HCT116 (cell line): Measurements from ENCODE around the gene PSMC5. TPM values are rescaled to one million over a fixed set of nuclear protein-coding genes. Genes with fewer than 3 reads are reported as not detected.
A peak's percentile ranks its signal among the peaks of the same experiment; 100 is the strongest.

Experiments used
- ATAC-seq: fragments of 200-7000 bp; cut with Tn5 transposase; 2 replicates; pipeline ENCODE4 v1.9.1; 2020; ENCODE audit warnings: mild to moderate bottlenecking, moderate library complexity
- BruUV-seq: library from RNA; stranded (reverse); fragments of 400-500 nt; replicated peaks from 2 replicates; lab custom pipeline; 2021; lab: Mats Ljungman, UMichigan
- CTCF ChIA-PET: fragments of 300-600 bp; sonication (Branson Sonifier 250); formaldehyde crosslinking; loops from one replicate; lab custom pipeline; 2021; ENCODE audit warnings: antibody characterized with exemption; lab: Charles Lee
- POLR2A ChIA-PET: fragments of 300-600, 350-600 bp; sonication (Branson Sonifier 250); formaldehyde crosslinking; loops from one replicate; lab custom pipeline; 2021; ENCODE audit warnings: antibody characterized with exemption; lab: Charles Lee
- RAD21 ChIA-PET, 2 experiments: fragments of 300-600 bp; sonication (Branson Sonifier 250); formaldehyde crosslinking; loops; one replicate each; lab custom pipeline; 2023; ENCODE audit warnings: low total read pairs in 2 of 2; ENCODE audit not compliant: uncharacterized antibody in 2 of 2, unreplicated experiment in 2 of 2, low non-redundant PET in 1 of 2; lab: Charles Lee
- DNase-seq: peaks from one replicate; pipeline ENCODE4 v3.0.0-alpha.2; 2010; ENCODE audit warnings: low read depth, low spot score
- H2AFZ ChIP-seq: fragments of 200-600 bp; shearing (Covaris generic), sonication (generic); 2 replicates; pipeline ENCODE4 v1.6.1; 2017; ENCODE audit warnings: low read depth, mixed run types, mixed read lengths, antibody characterized with exemption, low read length; ENCODE audit not compliant: poor library complexity, severe bottlenecking
- H3K27ac ChIP-seq: 2 replicates; pipeline ENCODE4 v1.5.1; 2012; ENCODE audit warnings: low read depth, low read length
- H3K27me3 ChIP-seq: fragments of 200-600 bp; sonication (generic); 2 replicates; pipeline ENCODE4 v1.6.1; 2016; ENCODE audit warnings: mixed run types, low read length, mixed read lengths; ENCODE audit not compliant: insufficient read depth
- H3K36me3 ChIP-seq, 2 experiments: fragments of 200-500 bp in 1 of 2; fragments of 200-600 bp in 1 of 2; sonication (Bioruptor generic) in 1 of 2; sonication (generic) in 1 of 2; 2 replicates each; pipeline versions ENCODE4 v1.5.1 to v1.6.1; 2014 to 2016; ENCODE audit warnings: low read length in 2 of 2, inconsistent platforms in 1 of 2, mixed read lengths in 1 of 2, mixed run types in 1 of 2; ENCODE audit not compliant: insufficient read depth in 2 of 2, control insufficient read depth in 1 of 2
- H3K4me1 ChIP-seq, 2 experiments: fragments of 200-600 bp in 1 of 2; sonication (generic) in 1 of 2; 2 replicates each; pipeline versions ENCODE4 v1.5.1 to v1.6.1; 2012 to 2017; ENCODE audit warnings: low read length in 2 of 2, inconsistent platforms in 1 of 2, mild to moderate bottlenecking in 1 of 2, mixed read lengths in 1 of 2, mixed run types in 1 of 2, moderate library complexity in 1 of 2; ENCODE audit not compliant: insufficient read depth in 2 of 2, control insufficient read depth in 1 of 2
- H3K4me2 ChIP-seq: fragments of 200-600 bp; sonication (generic); 2 replicates; pipeline ENCODE4 v1.6.1; 2017; ENCODE audit warnings: mixed run types, low read length, mixed read lengths
- H3K4me3 ChIP-seq, 2 experiments: fragments of 200-600 bp in 1 of 2; sonication (generic) in 1 of 2; replicated peaks in 1 of 2; 2 replicates each; pipeline ENCODE4 v1.5.1; 2011 to 2016; ENCODE audit warnings: low read length in 2 of 2, control low read depth in 1 of 2, low read depth in 1 of 2, mild to moderate bottlenecking in 1 of 2, mixed read lengths in 1 of 2, mixed run types in 1 of 2
- H3K79me2 ChIP-seq: fragments of 200-600 bp; sonication (generic); 2 replicates; pipeline ENCODE4 v1.6.1; 2017; ENCODE audit warnings: mild to moderate bottlenecking, mixed run types, low read length, moderate library complexity, mixed read lengths; ENCODE audit not compliant: insufficient read depth
- H3K9ac ChIP-seq: fragments of 200-600 bp; sonication (generic); 2 replicates; pipeline ENCODE4 v1.6.1; 2016; ENCODE audit warnings: low read length, mixed read lengths
- H3K9me2 ChIP-seq: fragments of 200-600 bp; sonication (generic), shearing (Covaris generic); 2 replicates; pipeline ENCODE4 v1.6.1; 2017; ENCODE audit warnings: mixed run types, mild to moderate bottlenecking, moderate library complexity; ENCODE audit not compliant: insufficient read depth
- H3K9me3 ChIP-seq, 2 experiments: fragments of 200-500 bp in 1 of 2; fragments of 200-600 bp in 1 of 2; sonication (Bioruptor generic) in 1 of 2; sonication (generic) in 1 of 2; 2 replicates each; pipeline ENCODE4 v1.6.1; 2014 to 2017; ENCODE audit warnings: low read length in 2 of 2, mixed read lengths in 2 of 2, inconsistent platforms in 1 of 2, low read depth in 1 of 2, mild to moderate bottlenecking in 1 of 2, mixed run types in 1 of 2, moderate library complexity in 1 of 2; ENCODE audit not compliant: control insufficient read depth in 1 of 2, insufficient read depth in 1 of 2
- H4K20me1 ChIP-seq: fragments of 200-600 bp; sonication (generic), shearing (Covaris generic); 2 replicates; pipeline ENCODE4 v1.6.1; 2017; ENCODE audit warnings: mixed run types, mild to moderate bottlenecking, moderate library complexity; ENCODE audit not compliant: insufficient read depth
- CBX3 ChIP-seq: IDR thresholded peaks from 2 replicates; pipeline ENCODE4 v1.6.1; 2012; ENCODE audit warnings: low read depth
- ELF1 ChIP-seq: IDR thresholded peaks from 2 replicates; pipeline ENCODE4 v1.6.1; 2012; ENCODE audit warnings: low read depth, borderline replicate concordance
- EZH2phosphoT487 ChIP-seq: fragments of 200-600 bp; IDR thresholded peaks from 2 replicates; pipeline ENCODE4 v1.6.1; 2018; ENCODE audit warnings: antibody characterized with exemption, borderline replicate concordance
- JUND ChIP-seq: IDR thresholded peaks from 2 replicates; pipeline ENCODE4 v1.6.1; 2012
- POLR2AphosphoS5 ChIP-seq: IDR thresholded peaks from 2 replicates; pipeline ENCODE4 v1.6.1; 2011; ENCODE audit warnings: mild to moderate bottlenecking, low read depth, low read length, moderate library complexity
- SIN3A ChIP-seq: IDR thresholded peaks from 2 replicates; pipeline ENCODE4 v1.6.1; 2012; ENCODE audit warnings: low read depth
- SP1 ChIP-seq: IDR thresholded peaks from 2 replicates; pipeline ENCODE4 v1.6.1; 2012; ENCODE audit warnings: low read depth
- TCF7L2 ChIP-seq: IDR thresholded peaks from 2 replicates; pipeline ENCODE4 v1.7.0; 2011; ENCODE audit warnings: borderline replicate concordance, inconsistent platforms; ENCODE audit not compliant: insufficient read depth, insufficient read length; ENCODE audit errors: extremely low read depth
- YY1 ChIP-seq: IDR thresholded peaks from 2 replicates; pipeline ENCODE4 v1.6.1; 2011; ENCODE audit warnings: low read length, low read depth, moderate library complexity, mild to moderate bottlenecking; ENCODE audit not compliant: insufficient replicate concordance; ENCODE audit errors: extremely low read depth
- ZFX ChIP-seq: fragments of 450-650 bp; IDR thresholded peaks from 2 replicates; pipeline ENCODE4 v1.6.1; 2017
- intact Hi-C: fragments of 100-400 bp; cut with micrococcal nuclease; formaldehyde crosslinking; loops from 2 replicates; pipeline ENCODE4 v1.10.0; 2022
- total RNA-seq: library from RNA; stranded (reverse); gene quantifications from one replicate; pipeline ENCODE4 v1.2.1, GENCODE V29; 2021; ENCODE audit not compliant: unreplicated experiment

The PSMC5 gene
- total RNA-seq, 1 experiment from 2014 or later: 193 TPM

GRCh38 chr17:63821804-63822203 lies 5.4 kb upstream of the PSMC5 start:
- H3K27me3 ChIP-seq: no peaks in the 10 kb centered on the region
- ATAC-seq (no peak), DNase-seq (no peak)
- peaks cover 82% of the 10 kb centered on the region for H3K79me2 ChIP-seq
- peaks cover 82 to 85% of the 10 kb centered on the region in 2 experiments for H3K36me3 ChIP-seq
- H3K27ac ChIP-seq: no peak overlapping the region
- H3K9me2 ChIP-seq: no peaks in the 10 kb centered on the region
- no peak for TF ChIP-seq EZH2phosphoT487
- 0 out of 2 replicates have a peak, but pooled peaks have one; percentile 23 for TF ChIP-seq SIN3A
- intact Hi-C loops: no loop called here
- BruUV-seq: no TSS peak
- H3K4me1 ChIP-seq: peaks cover 4 to 8% of the 10 kb centered on the region in 2 experiments; a peak in 2 of 4 replicates
- H2AFZ ChIP-seq: no peak overlapping the region
- ChIA-PET RAD21 (no interaction called here), POLR2A (no interaction called here), CTCF (no interaction called here)
- H3K9ac ChIP-seq: no peak overlapping the region
- H4K20me1 ChIP-seq: peaks cover 8% of the 10 kb centered on the region; the same call in 1 of the 2 replicates
- no peak overlapping the region for H3K4me3 ChIP-seq
- no peaks in the 10 kb centered on the region for H3K9me3 ChIP-seq
- H3K4me2 ChIP-seq: no peak overlapping the region

DNA sequence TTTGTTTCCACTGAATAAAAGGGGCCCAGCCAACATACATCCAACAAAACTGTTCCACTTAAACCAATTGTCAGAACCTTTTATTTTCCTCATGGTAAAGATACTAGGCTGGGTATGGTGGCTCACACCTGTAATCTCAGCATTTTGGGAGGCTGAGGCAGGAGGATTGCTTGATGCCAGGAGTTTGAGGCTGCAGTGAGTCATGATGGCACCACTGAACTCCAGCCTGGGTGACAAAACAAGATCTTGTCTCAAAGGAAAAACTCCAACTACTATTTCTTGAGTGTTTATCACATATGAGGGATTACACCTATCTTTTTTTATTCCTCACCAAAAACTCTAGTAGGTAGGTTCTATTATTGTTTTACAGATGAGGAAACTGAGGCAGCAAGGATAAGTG lies 4.7 kb upstream of the PSMC5 start:
- Histone ChIP-seq H3K9ac (no peak overlapping the region), H3K9me3 (no peaks in the 10 kb centered on the region), H3K4me3 (no peak overlapping the region), H3K4me1 (peaks cover 4 to 8% of the 10 kb centered on the region in 2 experiments; a peak in 2 of 4 replicates), H3K4me2 (no peak overlapping the region), H4K20me1 (peaks cover 8% of the 10 kb centered on the region; the same call in 1 of the 2 replicates), H3K9me2 (no peaks in the 10 kb centered on the region), H2AFZ (no peak overlapping the region), H3K27me3 (no peaks in the 10 kb centered on the region), H3K36me3 (peaks cover 75 to 78% of the 10 kb centered on the region in 2 experiments), H3K27ac (no peak overlapping the region), H3K79me2 (peaks cover 82% of the 10 kb centered on the region)
- RAD21 ChIA-PET: no interaction called here
- intact Hi-C loops: no loop called here
- POLR2A ChIA-PET: no interaction called here
- no peak for TF ChIP-seq YY1
- no peak for TF ChIP-seq ELF1
- no peak for TF ChIP-seq CBX3
- TF ChIP-seq TCF7L2: no peak
- TF ChIP-seq ZFX: no peak
- TF ChIP-seq SP1: no peak
- no peak for TF ChIP-seq JUND
- TF ChIP-seq POLR2AphosphoS5: no peak
- CTCF ChIA-PET: no interaction called here
- ATAC-seq (no peak), DNase-seq (no peak)
- BruUV-seq: no TSS peak
